SK-N-SH (cell line): ENCODE measurements around the gene OR6T1.

Experiments used
- EP300 ChIP-seq, 2 experiments: IDR thresholded peaks; 2 replicates each; pipeline versions ENCODE4 v1.4.0 to v1.6.1; 2012; ENCODE audit warnings: borderline replicate concordance in 1 of 2, low read depth in 1 of 2, low read length in 1 of 2
- EZH2phosphoT487 ChIP-seq: fragments of 200-600 bp; sonication (generic); IDR thresholded peaks from 2 replicates; pipeline ENCODE4 v1.6.1; 2017; ENCODE audit warnings: low read depth, mixed run types, mild to moderate bottlenecking, antibody characterized with exemption, moderate library complexity, borderline replicate concordance
- RXRA ChIP-seq: IDR thresholded peaks from 2 replicates; pipeline ENCODE4 v1.4.0; 2012; ENCODE audit warnings: low read depth, mild to moderate bottlenecking, borderline replicate concordance
- YY1 ChIP-seq: IDR thresholded peaks from 2 replicates; pipeline ENCODE4 v1.4.0; 2012; ENCODE audit warnings: low read depth, mild to moderate bottlenecking
- TF ChIP-seq, protein P1 (sequence below): IDR thresholded peaks from 2 replicates; pipeline ENCODE4 v1.6.1; 2012; ENCODE audit warnings: mild to moderate bottlenecking, low read depth, low read length, moderate library complexity

DNA sequence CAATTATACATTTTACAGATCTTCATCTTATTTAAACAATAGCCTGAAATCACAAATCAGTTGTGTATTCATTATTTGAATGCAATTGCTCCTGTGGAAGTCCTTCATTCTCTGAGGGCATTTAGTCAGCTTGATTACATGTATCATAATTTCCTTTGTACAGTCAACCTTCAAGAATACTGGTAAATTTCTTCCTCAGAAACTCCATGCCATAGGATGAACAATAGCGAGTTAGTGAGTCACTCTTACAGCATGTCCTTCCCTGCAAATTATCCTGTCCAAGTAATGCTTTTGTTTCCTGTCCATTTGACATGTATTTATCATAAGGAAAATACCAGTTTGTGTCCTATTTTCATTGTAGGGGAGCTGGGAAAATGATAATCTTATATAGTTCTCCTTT lies 30.2 kb upstream of the OR6T1 start:
- no peak for TF ChIP-seq YY1
- TF ChIP-seq, protein P1, sequence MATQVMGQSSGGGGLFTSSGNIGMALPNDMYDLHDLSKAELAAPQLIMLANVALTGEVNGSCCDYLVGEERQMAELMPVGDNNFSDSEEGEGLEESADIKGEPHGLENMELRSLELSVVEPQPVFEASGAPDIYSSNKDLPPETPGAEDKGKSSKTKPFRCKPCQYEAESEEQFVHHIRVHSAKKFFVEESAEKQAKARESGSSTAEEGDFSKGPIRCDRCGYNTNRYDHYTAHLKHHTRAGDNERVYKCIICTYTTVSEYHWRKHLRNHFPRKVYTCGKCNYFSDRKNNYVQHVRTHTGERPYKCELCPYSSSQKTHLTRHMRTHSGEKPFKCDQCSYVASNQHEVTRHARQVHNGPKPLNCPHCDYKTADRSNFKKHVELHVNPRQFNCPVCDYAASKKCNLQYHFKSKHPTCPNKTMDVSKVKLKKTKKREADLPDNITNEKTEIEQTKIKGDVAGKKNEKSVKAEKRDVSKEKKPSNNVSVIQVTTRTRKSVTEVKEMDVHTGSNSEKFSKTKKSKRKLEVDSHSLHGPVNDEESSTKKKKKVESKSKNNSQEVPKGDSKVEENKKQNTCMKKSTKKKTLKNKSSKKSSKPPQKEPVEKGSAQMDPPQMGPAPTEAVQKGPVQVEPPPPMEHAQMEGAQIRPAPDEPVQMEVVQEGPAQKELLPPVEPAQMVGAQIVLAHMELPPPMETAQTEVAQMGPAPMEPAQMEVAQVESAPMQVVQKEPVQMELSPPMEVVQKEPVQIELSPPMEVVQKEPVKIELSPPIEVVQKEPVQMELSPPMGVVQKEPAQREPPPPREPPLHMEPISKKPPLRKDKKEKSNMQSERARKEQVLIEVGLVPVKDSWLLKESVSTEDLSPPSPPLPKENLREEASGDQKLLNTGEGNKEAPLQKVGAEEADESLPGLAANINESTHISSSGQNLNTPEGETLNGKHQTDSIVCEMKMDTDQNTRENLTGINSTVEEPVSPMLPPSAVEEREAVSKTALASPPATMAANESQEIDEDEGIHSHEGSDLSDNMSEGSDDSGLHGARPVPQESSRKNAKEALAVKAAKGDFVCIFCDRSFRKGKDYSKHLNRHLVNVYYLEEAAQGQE, result no peak
- peak in 1 of 2 experiments; percentile 43; a peak in 1 of 4 replicates for TF ChIP-seq EP300 (IDR thresholded peaks at IDR 0.05; ENCODE audit: borderline replicate concordance in 1 of 2, low read depth in 1 of 2, low read length in 1 of 2)
- no peak for TF ChIP-seq RXRA
- no peak for TF ChIP-seq EZH2phosphoT487
